Caco-2 (cell line): ENCODE measurements around the gene ZNF710. TPM values are rescaled to one million over a fixed set of nuclear protein-coding genes. Genes with fewer than 3 reads are reported as not detected.

Experiments
- BruUV-seq: library from RNA; stranded (reverse); fragments of 400-500 nt; replicated peaks from 2 replicates; lab custom pipeline; 2021; lab: Mats Ljungman, UMichigan
- CTCF ChIA-PET: fragments of 300-600 bp; sonication (Branson Sonifier 250); formaldehyde crosslinking; loops from one replicate; lab custom pipeline; 2022; ENCODE audit warnings: antibody characterized with exemption; lab: Charles Lee
- POLR2A ChIA-PET: fragments of 300-600 bp; sonication (Branson Sonifier 250); formaldehyde crosslinking; loops from one replicate; lab custom pipeline; 2022; ENCODE audit warnings: antibody characterized with exemption; lab: Charles Lee
- DNase-seq, 2 experiments: peaks; one replicate each; pipeline versions ENCODE4 v3.0.0 to v3.0.0-alpha.2; 2020 to 2022
- H3K27me3 ChIP-seq: replicated peaks from 2 replicates; pipeline ENCODE4 v1.6.0; 2011; ENCODE audit warnings: low read length; ENCODE audit not compliant: control insufficient read depth, insufficient read depth
- H3K36me3 ChIP-seq: 2 replicates; pipeline ENCODE4 v1.5.1; 2011; ENCODE audit warnings: low read length; ENCODE audit not compliant: control insufficient read depth, insufficient read depth
- H3K4me1 ChIP-seq: fragments of 250-450 bp; sonication (Bioruptor Pico); 2 replicates; pipeline ENCODE4 v1.5.1; 2020; ENCODE audit warnings: mild to moderate bottlenecking
- H3K4me3 ChIP-seq: 2 replicates; pipeline ENCODE4 v1.5.1; 2011; ENCODE audit warnings: low read depth, mild to moderate bottlenecking, control low read depth, low read length
- H3K9me3 ChIP-seq: fragments of 250-450 bp; sonication (Bioruptor Pico); 2 replicates; pipeline ENCODE4 v1.5.1; 2020; ENCODE audit warnings: mild to moderate bottlenecking, moderate library complexity
- H3K27ac Mint-ChIP-seq: one replicate; pipeline ENCODE4 v1.8.0; 2022; ENCODE audit warnings: mixed read lengths; ENCODE audit not compliant: unreplicated experiment
- H3K27me3 Mint-ChIP-seq: one replicate; pipeline ENCODE4 v1.8.0; 2022; ENCODE audit warnings: mixed read lengths; ENCODE audit not compliant: insufficient read depth, unreplicated experiment
- H3K36me3 Mint-ChIP-seq: one replicate; pipeline ENCODE4 v1.8.0; 2022; ENCODE audit warnings: mild to moderate bottlenecking, mixed read lengths; ENCODE audit not compliant: insufficient read depth, unreplicated experiment
- H3K4me1 Mint-ChIP-seq: one replicate; pipeline ENCODE4 v1.8.0; 2022; ENCODE audit warnings: low read depth, mixed read lengths; ENCODE audit not compliant: unreplicated experiment
- H3K4me3 Mint-ChIP-seq: one replicate; pipeline ENCODE4 v1.8.0; 2022; ENCODE audit warnings: mild to moderate bottlenecking, moderate library complexity, mixed read lengths; ENCODE audit not compliant: unreplicated experiment
- H3K9me3 Mint-ChIP-seq: one replicate; pipeline ENCODE4 v1.8.0; 2022; ENCODE audit warnings: mixed read lengths; ENCODE audit not compliant: unreplicated experiment
- intact Hi-C: fragments of 100-400 bp; cut with micrococcal nuclease; formaldehyde crosslinking; loops from one replicate; pipeline ENCODE4 v1.10.0; 2022; ENCODE audit not compliant: unreplicated experiment
- total RNA-seq: library from RNA; stranded (reverse); gene quantifications from 2 replicates; pipeline ENCODE4 v1.2.3, GENCODE V29; 2022
- TF ChIP-seq, protein P1 (sequence below), 2 experiments: fragments of 200-600 bp in 1 of 2; IDR thresholded peaks; 1 replicate in 1 of 2; 2 replicates in 1 of 2; pipeline versions ENCODE4 v1.5.1 to v1.8.0; 2011 to 2022; ENCODE audit warnings: antibody characterized with exemption in 1 of 2, control low read depth in 1 of 2, inconsistent platforms in 1 of 2, low read depth in 1 of 2, low read length in 1 of 2, mild to moderate bottlenecking in 1 of 2, moderate library complexity in 1 of 2; ENCODE audit not compliant: insufficient read depth in 1 of 2, severe bottlenecking in 1 of 2, unreplicated experiment in 1 of 2

ZNF710 gene
- total RNA-seq, 1 experiment from 2014 or later = 21.4 TPM

DNA sequence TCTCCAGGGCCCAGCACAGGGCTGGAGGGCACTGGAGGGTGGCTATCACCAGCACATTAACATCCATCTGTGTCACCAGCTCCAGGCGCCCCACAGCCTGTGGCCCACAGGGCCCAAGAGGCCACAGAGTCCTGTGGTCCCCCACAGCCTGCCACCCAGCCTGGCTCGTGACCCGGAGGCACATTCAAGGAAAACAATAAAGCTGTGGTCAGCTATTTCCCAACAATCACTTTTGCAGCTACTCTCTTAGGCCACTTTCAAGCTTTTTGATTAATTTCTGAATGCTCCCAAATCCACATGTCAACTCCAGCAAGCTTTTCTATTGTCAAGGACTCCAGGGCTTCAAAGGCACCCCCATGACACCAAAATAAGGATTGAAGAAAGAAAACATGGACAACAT lies 84.4 kb downstream of the ZNF710 start:
- no peak overlapping the region for H3K27ac Mint-ChIP-seq
- H3K4me1 Mint-ChIP-seq = no peaks in the 10 kb centered on the region
- no peak for DNase-seq
- Histone ChIP-seq H3K9me3 (no peaks in the 10 kb centered on the region), H3K4me3 (no peak overlapping the region), H3K36me3 (no peaks in the 10 kb centered on the region; the same call in 1 of the 2 replicates), H3K4me1 (no peaks in the 10 kb centered on the region), H3K27me3 (no peaks in the 10 kb centered on the region)
- ChIA-PET CTCF (interaction anchor here (1.4 kb wide), 1 partner anchor 10 kb away, joined by 4 read pairs; no protein-coding TSS in a partner anchor), POLR2A (no interaction called here)
- no TSS peak for BruUV-seq
- TF ChIP-seq, protein P1, sequence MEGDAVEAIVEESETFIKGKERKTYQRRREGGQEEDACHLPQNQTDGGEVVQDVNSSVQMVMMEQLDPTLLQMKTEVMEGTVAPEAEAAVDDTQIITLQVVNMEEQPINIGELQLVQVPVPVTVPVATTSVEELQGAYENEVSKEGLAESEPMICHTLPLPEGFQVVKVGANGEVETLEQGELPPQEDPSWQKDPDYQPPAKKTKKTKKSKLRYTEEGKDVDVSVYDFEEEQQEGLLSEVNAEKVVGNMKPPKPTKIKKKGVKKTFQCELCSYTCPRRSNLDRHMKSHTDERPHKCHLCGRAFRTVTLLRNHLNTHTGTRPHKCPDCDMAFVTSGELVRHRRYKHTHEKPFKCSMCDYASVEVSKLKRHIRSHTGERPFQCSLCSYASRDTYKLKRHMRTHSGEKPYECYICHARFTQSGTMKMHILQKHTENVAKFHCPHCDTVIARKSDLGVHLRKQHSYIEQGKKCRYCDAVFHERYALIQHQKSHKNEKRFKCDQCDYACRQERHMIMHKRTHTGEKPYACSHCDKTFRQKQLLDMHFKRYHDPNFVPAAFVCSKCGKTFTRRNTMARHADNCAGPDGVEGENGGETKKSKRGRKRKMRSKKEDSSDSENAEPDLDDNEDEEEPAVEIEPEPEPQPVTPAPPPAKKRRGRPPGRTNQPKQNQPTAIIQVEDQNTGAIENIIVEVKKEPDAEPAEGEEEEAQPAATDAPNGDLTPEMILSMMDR (IDR thresholded peaks at IDR 0.05; ENCODE audit: insufficient read depth in 1 of 2, low read depth in 1 of 2, low read length in 1 of 2, severe bottlenecking in 1 of 2, unreplicated experiment in 1 of 2) = no peak
- intact Hi-C loops = loop anchor here (5.0 kb wide), 2 partner anchors 173 to 343 kb away; partner anchors contain the start of gene ARPIN
- H3K27me3 Mint-ChIP-seq = no peaks in the 10 kb centered on the region
- peaks cover 22% of the 10 kb centered on the region for H3K36me3 Mint-ChIP-seq
- no peaks in the 10 kb centered on the region for H3K9me3 Mint-ChIP-seq
- H3K4me3 Mint-ChIP-seq = no peak overlapping the region

- Mint-ChIP-seq H3K4me1 (no peaks in the 10 kb centered on the region), H3K27ac (no peak overlapping the region), H3K4me3 (no peak overlapping the region), H3K27me3 (no peaks in the 10 kb centered on the region), H3K9me3 (peaks cover 1% of the 10 kb centered on the region), H3K36me3 (peaks cover 16% of the 10 kb centered on the region)
- Histone ChIP-seq H3K36me3 (no peaks in the 10 kb centered on the region; the same call in 1 of the 2 replicates), H3K4me3 (no peak overlapping the region), H3K4me1 (no peaks in the 10 kb centered on the region), H3K27me3 (no peaks in the 10 kb centered on the region), H3K9me3 (no peaks in the 10 kb centered on the region)
- DNase-seq = peak; percentile 57 to 65
- intact Hi-C loops = loop anchor here (1.0 to 5.0 kb wide), 3 partner anchors 175 to 345 kb away; partner anchors contain the start of gene ARPIN
- BruUV-seq = no TSS peak
- CTCF ChIA-PET = interaction anchor here (0.6 to 2.0 kb wide), 8 partner anchors 8 to 347 kb away, joined by 3 to 11 read pairs (median 4); partner anchors contain the start of gene AP3S2
- POLR2A ChIA-PET = no interaction called here
- TF ChIP-seq, protein P1 (IDR thresholded peaks at IDR 0.05; ENCODE audit: insufficient read depth in 1 of 2, low read depth in 1 of 2, low read length in 1 of 2, severe bottlenecking in 1 of 2, unreplicated experiment in 1 of 2) = peak; percentile 79 to 81
These were observed 85.7 kb downstream of the ZNF710 start for GRCh38 chr15:90086868-90087268.

GRCh38 chr15:90087454-90088154 lies 86.5 kb downstream of the ZNF710 start:
- BruUV-seq = no TSS peak
- peaks cover 9% of the 10 kb centered on the region for H3K9me3 Mint-ChIP-seq
- DNase-seq = peak in 1 of 2 experiments; percentile 54
- intact Hi-C loops = loop anchor here (5.0 kb wide), 2 partner anchors 175 to 345 kb away; partner anchors contain the start of gene ARPIN
- Histone ChIP-seq H3K9me3 (no peaks in the 10 kb centered on the region), H3K4me1 (no peaks in the 10 kb centered on the region), H3K4me3 (no peak overlapping the region), H3K27me3 (no peaks in the 10 kb centered on the region), H3K36me3 (no peaks in the 10 kb centered on the region; the same call in 1 of the 2 replicates)
- TF ChIP-seq, protein P1 (IDR thresholded peaks at IDR 0.05; ENCODE audit: insufficient read depth in 1 of 2, low read depth in 1 of 2, low read length in 1 of 2, severe bottlenecking in 1 of 2, unreplicated experiment in 1 of 2) = peak in 1 of 2 experiments; percentile 16
- no peaks in the 10 kb centered on the region for H3K27me3 Mint-ChIP-seq
- CTCF ChIA-PET = interaction anchor here (0.6 to 2.0 kb wide), 10 partner anchors 8 to 348 kb away, joined by 3 to 11 read pairs (median 4); partner anchors contain the start of gene AP3S2
- H3K27ac Mint-ChIP-seq = no peak overlapping the region
- H3K36me3 Mint-ChIP-seq = peaks cover 23% of the 10 kb centered on the region
- H3K4me1 Mint-ChIP-seq = no peaks in the 10 kb centered on the region
- POLR2A ChIA-PET = no interaction called here
- no peak overlapping the region for H3K4me3 Mint-ChIP-seq
